ENCODE data around the gene SARS1. TPM values are rescaled to one million over a fixed set of nuclear protein-coding genes. Genes with fewer than 3 reads are reported as not detected.
A peak's percentile ranks its signal among the peaks of the same experiment; 100 is the strongest.

The SARS1 gene
- total and polyA plus RNA-seq, 2 of the 8 experiments (the other 6 are each of a cell fraction or from before 2014, with no cell fraction given) = 83.1 to 146 TPM

- TF ChIP-seq CHD7 (IDR thresholded peaks at IDR 0.05; ENCODE audit: insufficient replicate concordance, low read length) (no peak), GTF2F1 (IDR thresholded peaks at IDR 0.05; ENCODE audit: borderline replicate concordance, low read depth, low read length) (peak; percentile 76; the same call in 1 of the 2 replicates), YY1 (IDR thresholded peaks at IDR 0.05; ENCODE audit: low read depth, low read length) (peak; percentile 83), TAF7 (optimal IDR thresholded peaks at IDR 0.05; ENCODE audit: borderline replicate concordance, low read depth, low read length) (peak; percentile 97), MAX (IDR thresholded peaks at IDR 0.05) (peak; percentile 100), SP4 (IDR thresholded peaks at IDR 0.05; ENCODE audit: low read length) (peak; percentile 73; the same call in 1 of the 2 replicates), RBBP5 (IDR thresholded peaks at IDR 0.05; ENCODE audit: borderline replicate concordance, low read depth, low read length) (no peak)
- TF ChIP-seq, protein P1, sequence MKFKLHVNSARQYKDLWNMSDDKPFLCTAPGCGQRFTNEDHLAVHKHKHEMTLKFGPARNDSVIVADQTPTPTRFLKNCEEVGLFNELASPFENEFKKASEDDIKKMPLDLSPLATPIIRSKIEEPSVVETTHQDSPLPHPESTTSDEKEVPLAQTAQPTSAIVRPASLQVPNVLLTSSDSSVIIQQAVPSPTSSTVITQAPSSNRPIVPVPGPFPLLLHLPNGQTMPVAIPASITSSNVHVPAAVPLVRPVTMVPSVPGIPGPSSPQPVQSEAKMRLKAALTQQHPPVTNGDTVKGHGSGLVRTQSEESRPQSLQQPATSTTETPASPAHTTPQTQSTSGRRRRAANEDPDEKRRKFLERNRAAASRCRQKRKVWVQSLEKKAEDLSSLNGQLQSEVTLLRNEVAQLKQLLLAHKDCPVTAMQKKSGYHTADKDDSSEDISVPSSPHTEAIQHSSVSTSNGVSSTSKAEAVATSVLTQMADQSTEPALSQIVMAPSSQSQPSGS (IDR thresholded peaks at IDR 0.05; ENCODE audit: low read length) = 0 out of 2 replicates have a peak, but pooled peaks have one; percentile 48
Measured at GRCh38 chr1:109263597-109264378, 50.1 kb downstream of the SARS1 start (continued).
